Adipose tissue (tissue), 3 donors: Measurements from ENCODE around the gene CSNK1G1. TPM values are rescaled to one million over a fixed set of nuclear protein-coding genes. Genes with fewer than 3 reads are reported as not detected.
"Not testable (repeated sequence)": the region's sequence is repeated elsewhere in the genome, so short reads cannot be mapped to it uniquely, and the experiment has no call there.

Source experiments
- H3K27ac ChIP-seq: one replicate; pipeline ENCODE4 v1.5.1; 2013; ENCODE audit warnings: low read depth, low read length
- WGBS, 3 donors: extraction: QIAGEN DNeasy Blood & Tissue Kit; methylation state at CpG; one replicate each; pipeline ENCODE4 v1.1.7; 2013; 5-methylcytosine and 5-hydroxymethylcytosine counted together
- polyA plus RNA-seq, 3 donors: library from polyadenylated mRNA; stranded (reverse); fragments of 200-250 nt; gene quantifications; one replicate each; pipeline ENCODE4 v1.2.3, GENCODE V29; 2013
- donor health status: healthy with polysubstance abuse.
- donor health status: Bipolar disorder and iron deficiency.
- donor health status: healthy.

CSNK1G1 gene
- polyA plus RNA-seq, 3 donors = 2.3 to 4.8 (median 2.9) TPM

DNA sequence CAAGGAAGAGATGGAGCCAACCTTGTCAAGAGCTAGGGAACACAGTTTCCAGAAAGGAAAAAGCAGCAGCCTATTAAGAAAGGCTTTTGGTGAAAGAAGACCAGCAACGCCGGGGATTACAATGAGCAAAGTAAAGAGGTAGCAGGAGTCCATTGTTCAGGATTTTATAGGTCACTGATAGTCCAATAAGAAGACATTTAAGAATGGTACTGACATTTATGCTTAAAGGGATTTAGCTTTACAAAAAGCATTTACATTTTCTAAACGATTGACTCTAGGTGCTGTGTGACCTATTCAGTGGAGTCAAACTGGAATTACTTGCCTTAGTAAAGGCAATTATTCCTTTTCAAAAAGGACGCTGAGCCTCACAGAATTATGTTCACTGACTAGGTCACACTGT lies 40.8 kb downstream of the CSNK1G1 start:
- no peak overlapping the region for H3K27ac ChIP-seq
- 71 to 84% (median 72%) methylated on average over 4 of the region's 4 CpGs for WGBS, 3 donors

DNA sequence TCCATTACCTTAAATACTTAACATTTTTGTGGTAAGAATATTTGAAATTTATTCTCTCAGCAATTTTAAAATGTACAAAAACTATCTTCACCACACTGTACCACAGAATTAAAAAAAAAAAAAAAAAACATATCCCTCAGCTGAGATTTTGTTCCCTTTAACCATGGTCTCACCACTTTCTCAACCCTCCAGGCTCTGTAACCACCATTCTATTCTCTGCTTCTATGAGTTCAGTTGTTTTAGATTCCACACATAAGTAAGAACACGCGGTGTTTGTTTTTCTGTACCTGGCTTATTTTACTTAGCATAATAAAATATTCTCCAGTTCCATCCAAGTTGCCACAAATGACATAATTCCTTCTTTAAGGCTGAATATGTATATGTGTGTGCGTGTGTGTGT lies 41.5 kb downstream of the CSNK1G1 start:
- H3K27ac ChIP-seq = no peak overlapping the region
- 91 to 97% (median 95%) methylated on average over 3 of the region's 3 CpGs for WGBS, 3 donors

DNA sequence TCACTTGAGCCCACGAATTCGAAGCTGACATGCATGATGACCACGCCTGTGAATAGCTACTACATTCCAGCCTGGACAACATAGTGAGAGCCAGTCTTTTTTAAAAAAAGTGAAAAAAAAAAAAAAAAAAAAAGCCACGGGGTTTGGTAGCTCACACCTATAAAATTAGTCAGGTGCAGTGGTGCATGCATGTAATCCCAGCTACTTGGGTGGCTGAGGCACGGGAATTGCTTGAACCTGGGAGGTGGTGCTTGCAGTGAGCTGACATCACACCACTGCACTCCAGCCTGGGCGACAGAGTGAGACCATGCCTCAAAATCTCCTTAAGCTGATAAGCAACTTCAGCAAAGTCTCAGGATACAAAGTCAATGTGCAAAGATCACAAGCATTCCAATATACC lies 44.4 kb downstream of the CSNK1G1 start:
- H3K27ac ChIP-seq = no peak overlapping the region
- 90 to 92% (median 92%) methylated on average over 6 of the region's 6 CpGs for WGBS, 3 donors

DNA sequence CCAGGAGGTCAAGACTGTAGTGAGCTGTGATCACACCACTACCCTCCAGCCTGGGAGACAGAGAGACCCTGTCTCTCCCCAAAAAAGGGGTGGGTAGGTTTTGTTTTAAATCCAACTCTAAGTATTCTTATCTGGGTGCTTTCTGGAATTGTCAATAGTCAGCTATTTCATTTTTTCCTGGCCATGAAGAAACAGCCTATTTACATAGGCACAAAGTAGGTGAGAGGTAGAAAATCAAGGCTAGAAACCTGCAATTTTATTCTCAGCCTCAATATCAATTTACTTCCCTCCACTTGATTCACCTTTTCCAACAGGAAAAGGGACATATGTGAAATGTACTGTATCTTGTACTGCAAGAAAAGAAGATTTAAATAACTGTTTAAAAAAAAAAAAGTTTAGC lies 45.9 kb downstream of the CSNK1G1 start:
- H3K27ac ChIP-seq = no peak overlapping the region

DNA sequence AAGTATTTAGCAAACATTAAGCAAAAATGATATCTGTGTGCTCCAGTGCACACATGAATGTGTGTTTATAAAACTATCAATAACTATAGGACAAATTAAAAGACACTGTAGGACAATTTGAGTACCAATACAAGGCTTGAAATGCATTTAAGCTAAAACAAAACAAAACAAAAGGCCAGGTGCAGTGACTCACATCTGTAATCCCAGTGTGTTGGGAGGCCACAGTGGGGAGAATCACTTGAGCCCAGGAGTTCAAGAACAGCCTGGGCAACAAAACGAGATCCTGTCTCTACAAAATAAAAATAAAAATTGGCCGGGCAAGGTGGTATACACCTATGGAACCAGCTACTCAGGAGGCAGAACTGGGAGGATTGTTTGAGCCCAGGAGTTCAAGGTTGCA lies 50.7 kb downstream of the CSNK1G1 start:
- H3K27ac ChIP-seq = no peak overlapping the region
- 78 to 92% (median 91%) methylated on average over 2 of the region's 2 CpGs for WGBS, 3 donors

DNA sequence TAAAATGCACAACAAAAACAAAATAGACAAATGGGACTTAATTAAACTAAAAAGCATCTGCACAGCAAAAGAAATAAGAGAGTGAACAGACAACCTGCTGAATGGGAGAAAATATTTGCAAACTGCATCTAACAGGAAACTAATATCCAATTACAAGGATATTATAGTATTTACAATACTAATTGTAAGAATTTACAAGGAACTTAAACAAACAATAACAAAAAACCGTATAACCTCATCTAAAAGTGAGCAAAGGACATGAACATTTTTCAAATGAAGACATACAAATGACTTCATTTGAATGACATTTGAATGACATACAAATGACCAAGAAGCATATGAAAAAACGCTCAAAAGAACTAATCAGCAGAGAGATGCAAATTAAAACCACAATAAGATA lies 66.4 kb downstream of the CSNK1G1 start:
- WGBS, 3 donors = 82 to 90% (median 85%) methylated on average over 2 of the region's 2 CpGs
- no peak overlapping the region for H3K27ac ChIP-seq

DNA sequence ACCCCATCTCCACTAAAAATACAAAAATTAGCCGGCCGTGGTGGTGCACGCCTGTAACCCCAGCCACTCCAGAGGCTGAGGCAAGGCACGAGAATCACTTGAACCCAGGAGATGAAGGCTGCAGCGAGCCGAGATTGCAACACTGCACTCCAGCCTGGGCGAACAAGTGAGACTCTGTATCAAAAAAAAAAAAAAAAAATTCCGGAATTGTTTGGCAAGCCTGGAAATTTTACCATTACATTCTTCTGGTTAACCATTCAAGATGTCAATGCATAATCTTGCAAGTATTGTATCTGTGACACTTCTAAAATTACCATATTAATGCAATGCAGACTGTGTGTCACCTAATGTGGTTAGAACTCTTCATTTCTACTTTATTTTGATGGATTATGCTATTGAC lies 67.0 kb downstream of the CSNK1G1 start:
- no peak overlapping the region for H3K27ac ChIP-seq
- 82 to 92% (median 87%) methylated on average over 8 of the region's 8 CpGs for WGBS, 3 donors

DNA sequence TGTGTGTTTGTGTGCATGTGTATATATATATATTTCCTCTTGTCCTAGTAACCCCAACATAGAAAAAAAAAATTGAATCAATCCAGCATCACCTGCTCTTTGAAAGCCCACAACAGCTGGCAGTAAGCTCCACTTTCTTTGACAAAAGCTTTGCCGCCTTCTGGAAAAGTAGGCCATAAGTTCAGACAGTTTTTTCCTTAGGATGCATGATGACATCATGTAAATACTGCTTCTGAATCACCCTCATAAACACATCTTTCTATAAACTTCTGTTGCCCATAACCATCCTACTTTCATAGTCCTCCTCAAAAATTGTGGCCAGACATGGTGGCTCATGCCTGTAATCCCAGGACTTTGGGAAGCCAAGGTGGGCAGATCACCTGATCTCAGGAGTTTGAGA lies 67.4 kb downstream of the CSNK1G1 start:
- 96 to 100% (median 98%) methylated on average over 1 of the region's 1 CpG for WGBS, 3 donors

DNA sequence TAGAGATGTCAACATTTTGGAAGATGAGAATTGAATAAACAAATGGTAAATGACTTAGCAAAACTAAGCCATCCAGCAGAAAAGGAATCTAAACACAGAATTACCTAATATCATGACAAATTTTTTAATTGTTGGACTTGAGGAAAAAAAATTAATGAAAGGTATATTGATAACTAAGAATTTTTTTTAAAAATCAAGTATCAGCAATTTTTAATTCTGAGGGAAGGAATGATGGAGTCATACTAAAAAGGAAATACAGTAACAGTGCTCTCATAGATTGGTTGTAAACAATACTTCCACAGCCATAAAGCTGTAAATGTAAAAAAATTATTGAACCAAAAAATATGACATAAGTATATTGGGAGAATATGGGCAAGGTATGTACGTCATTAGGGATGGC lies 68.0 kb downstream of the CSNK1G1 start:
- WGBS, 3 donors = 93 to 95% (median 93%) methylated on average over 1 of the region's 1 CpG
- no peak overlapping the region for H3K27ac ChIP-seq

More for the DNA sequence above, 67.4 kb downstream of the CSNK1G1 start:
- H3K27ac ChIP-seq = no peak overlapping the region

DNA sequence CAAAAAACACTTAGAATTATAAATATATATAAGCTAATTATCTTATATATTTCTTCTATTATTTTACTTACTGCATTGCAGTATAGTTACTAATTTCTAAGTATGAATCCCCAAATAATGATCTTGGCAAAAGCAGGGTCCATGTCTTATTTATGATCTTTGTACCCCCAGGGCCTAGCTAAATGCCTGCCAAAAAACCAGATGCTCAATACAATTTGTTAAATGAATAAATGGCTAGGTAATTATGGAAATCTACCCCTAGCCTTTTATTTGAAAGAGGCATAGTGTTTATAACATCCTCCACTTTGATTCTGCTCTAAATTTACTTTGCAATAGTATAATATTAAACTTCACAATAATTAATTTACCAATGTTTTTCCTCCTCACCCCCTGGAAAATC lies 69.5 kb downstream of the CSNK1G1 start:
- no peak overlapping the region for H3K27ac ChIP-seq

DNA sequence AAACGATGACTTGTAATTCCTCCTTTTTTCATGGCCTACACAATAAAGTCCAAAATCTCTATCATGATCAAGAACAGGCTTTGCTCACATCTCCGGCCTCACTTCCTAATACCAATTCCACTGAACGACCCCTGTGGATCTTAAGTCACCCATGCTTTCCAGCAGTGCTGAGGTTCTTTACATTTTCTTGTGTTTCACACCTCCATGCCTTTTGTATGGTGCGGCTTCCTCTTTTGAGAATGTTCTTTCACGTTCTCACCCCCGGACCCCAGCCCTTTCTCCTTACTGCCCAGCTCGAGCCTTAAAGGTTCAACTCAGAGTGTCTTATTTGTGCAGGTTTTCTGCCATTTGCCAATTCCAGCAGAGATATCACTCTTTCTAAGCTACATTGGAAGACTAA lies 70.1 kb downstream of the CSNK1G1 start:
- whole genome bisulfite sequencing, 3 donors = 75 to 79% (median 79%) methylated on average over 7 of the region's 7 CpGs
- no peak overlapping the region for H3K27ac ChIP-seq

DNA sequence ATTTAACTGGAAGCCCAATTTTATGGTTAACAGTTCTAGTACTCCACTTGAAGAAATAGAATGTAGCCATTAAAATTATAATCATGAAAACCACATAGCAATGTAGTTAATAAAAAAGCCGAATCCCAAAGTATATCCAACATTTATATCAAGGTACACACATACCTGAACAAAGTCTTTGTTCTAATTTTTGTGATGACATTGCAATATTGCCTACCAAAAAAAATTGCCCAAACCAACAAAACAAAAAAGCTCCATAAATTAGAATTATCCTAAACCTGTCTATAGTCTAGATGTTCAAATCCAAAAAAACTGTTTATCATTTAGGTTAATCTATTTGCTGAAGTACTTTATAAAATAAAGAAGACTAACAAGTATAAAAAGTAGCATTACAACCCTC lies 70.8 kb downstream of the CSNK1G1 start:
- 85 to 100% (median 96%) methylated on average over 1 of the region's 1 CpG for WGBS, 3 donors
- no peak overlapping the region for H3K27ac ChIP-seq

DNA sequence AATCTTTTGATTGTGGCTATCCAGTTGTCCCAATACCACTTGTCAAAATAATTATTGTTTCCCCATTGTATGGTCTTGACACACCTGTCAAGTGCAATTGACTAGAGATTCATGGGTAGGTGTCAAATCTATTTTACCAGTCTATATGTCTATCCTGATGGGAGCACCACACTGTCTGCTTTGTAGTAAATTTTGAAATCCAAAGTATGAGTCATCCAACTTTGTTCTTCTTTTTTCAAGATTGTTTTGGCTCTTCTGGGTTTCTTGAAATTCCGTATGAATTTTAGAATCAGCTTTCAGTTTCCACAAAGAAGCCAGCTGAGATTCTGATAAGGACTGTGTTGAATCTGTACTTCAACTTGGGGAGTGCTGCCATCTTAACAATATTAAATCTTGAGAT lies 71.9 kb downstream of the CSNK1G1 start:
- H3K27ac ChIP-seq = no peak overlapping the region
- WGBS, 3 donors = 21 to 70% (median 31%) methylated on average over 1 of the region's 1 CpG

DNA sequence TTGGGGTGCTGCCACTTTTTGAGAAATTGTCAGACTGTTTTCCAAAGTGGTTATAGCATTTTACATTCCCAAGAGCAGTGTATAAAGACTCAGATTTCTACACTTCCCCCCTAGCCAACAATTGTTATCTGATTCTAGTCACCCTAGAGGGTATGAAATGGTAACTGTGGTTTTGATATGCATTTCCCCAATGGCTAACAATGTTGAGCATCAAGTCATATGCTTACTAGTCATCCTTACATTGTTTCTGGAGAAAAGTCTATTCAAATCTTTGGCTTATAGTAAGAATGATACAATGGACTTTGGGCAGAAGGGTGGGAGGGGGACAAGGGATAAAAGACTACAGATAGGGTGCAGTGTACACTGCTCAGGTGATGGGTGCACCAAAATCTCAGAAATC lies 73.3 kb downstream of the CSNK1G1 start:
- H3K27ac ChIP-seq = no peak overlapping the region

DNA sequence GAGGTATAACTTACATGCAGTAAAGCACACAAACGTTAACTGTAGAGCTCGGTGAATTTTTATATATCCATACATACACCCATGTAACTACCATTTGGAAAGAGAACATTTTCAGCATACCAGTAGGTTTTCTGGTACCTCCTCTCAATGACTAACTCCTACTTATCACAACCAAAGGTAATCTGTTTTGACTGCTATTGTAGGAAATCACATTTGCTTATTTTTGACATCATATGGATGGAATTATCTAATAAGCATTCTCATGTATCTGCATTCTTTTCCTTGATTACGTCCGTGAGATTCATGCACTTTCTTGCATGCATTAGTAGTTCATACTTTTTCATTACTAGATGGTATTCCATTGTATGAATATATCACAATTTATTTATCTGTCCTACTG lies 76.8 kb downstream of the CSNK1G1 start:
- 90 to 93% (median 93%) methylated on average over 4 of the region's 4 CpGs for WGBS, 3 donors
- H3K27ac ChIP-seq = no peak overlapping the region

DNA sequence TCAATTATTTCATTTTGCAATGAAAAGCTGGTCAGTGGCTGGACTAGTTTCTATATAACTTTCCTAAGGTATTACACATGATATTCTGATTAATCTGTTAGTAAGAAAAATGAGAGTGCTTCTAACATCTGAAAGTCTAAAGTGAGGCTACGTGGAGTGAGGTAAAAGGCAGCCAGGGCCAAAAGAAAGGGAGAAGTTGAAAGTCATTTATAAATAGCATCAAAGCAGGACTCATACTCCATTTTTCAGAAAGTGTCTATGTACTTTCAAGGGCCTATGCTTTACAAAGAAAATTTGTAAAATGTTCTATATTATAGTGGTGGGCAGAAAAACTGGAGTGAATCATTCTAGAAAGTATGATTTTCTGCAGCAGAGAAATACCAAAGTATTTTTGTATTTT lies 80.0 kb downstream of the CSNK1G1 start:
- no peak overlapping the region for H3K27ac ChIP-seq
- 72 to 91% (median 78%) methylated on average over 1 of the region's 1 CpG for WGBS, 3 donors

DNA sequence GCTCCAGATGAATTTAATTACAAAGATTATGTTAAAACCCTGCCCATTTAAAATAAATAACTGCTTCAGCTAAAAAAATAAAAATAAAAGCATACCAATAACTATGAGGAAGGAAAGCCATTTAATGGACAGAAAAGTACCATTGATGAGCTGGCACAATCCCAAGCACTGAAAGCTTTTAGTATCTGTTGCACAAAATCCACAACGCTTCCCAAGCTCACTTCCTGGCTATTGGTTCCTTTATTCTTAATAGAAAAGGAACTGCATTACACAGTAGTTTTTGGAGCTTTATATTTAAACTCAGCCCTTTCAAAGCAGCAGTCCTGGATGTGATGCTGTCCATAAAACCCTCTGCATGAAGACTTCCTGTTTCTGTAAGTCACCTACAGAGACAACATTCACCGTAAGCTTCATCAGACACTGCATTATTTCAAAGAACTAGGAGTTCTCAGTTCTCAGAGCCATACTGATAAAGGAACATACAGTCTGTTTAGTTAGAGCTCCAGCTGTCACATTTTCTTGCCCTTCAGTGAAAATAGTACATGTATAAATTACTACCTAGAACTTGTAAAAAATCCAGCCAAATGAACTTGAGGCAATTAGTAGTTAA lies 81.5 kb downstream of the CSNK1G1 start:
- 25 to 66% (median 27%) methylated on average over 2 of the region's 2 CpGs for WGBS, 3 donors
- H3K27ac ChIP-seq = no peak overlapping the region

DNA sequence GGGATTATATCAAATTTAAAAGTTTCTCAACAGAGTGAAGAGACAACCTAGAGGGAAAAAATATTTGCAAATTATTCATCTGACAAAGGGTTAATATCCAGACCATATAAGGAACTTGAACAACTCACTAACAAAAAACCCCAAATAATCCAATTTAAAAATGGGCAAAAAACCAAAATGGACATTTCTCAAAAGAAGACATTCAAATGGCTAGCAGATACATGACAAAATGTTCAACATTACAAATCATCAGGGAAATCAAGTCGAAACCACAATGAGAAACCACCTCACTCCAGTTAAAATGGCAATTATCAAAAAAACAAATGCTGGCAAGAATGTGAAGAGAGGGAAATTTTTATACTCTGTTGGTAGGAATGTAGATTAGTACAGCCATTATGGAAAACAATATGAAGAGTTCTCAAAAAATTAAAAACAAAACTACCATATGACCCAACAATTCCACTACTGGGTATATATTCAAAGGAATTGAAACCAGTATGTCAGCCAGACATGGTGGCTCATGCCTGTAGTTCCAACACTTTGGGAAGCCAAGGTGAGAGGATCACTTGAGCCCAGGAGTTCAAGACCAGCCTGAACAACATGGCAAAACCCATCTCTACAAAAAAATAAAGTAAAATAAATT lies 88.5 kb downstream of the CSNK1G1 start:
- 82 to 98% (median 86%) methylated on average over 1 of the region's 1 CpG for WGBS, 3 donors
- no peak overlapping the region for H3K27ac ChIP-seq

DNA sequence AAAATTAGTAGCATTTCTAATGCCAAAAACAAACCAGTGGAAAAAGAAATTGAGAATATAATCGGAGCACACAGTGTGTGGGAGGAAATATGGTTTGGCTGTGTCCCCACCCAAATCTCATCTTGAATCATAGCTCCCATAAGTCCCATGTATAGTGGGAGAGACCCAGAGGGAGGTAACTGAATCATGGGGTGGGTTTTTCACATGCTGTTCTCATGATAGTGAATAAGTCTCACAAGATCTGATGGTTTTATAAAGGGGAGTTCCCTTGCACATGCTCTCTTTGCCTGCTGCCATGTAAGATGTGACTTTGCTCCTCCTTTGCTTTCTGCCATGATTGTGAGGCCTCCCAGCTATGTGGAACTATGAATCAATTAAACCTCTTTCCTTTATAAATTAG lies 90.8 kb downstream of the CSNK1G1 start:
- 58 to 83% (median 60%) methylated on average over 1 of the region's 1 CpG for WGBS, 3 donors
- not testable (repeated sequence) for H3K27ac ChIP-seq

DNA sequence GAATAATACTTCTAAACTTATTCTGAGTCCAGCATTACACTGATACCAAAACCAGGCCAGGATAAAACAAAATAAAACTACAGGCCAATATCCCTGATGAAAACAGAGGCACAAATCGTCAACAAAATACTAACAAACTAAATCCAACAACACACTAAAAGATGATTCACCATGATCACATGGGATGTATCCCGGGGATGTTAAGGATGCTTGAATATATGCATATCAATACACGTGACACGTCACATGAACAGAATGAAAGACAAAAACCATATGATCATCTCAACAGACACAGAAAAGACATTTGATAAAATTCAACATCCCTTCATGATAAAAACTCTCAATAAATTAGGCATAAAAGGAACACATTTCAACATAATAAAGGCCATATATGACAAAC lies 91.5 kb downstream of the CSNK1G1 start:
- H3K27ac ChIP-seq = no peak overlapping the region
- WGBS, 3 donors = 83 to 93% (median 87%) methylated on average over 4 of the region's 4 CpGs

DNA sequence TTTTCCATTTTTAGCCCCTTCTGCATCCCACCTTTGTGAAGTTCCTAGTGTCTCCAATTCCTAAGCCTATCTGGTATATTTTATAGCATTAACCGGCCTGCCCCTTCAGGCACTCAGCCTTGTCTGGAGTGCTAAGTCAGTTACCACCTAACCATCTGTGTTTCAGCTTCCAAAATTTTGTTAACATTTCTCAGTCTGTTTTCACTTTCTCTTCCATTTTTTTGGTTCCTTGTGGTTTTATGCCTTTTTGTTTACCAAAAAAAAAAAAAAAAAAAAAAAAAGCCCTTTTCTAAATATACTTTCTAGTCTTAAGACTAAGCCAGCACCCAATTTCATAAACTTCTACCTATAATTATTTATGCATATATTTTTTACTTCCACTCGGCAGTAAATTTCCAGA lies 92.4 kb downstream of the CSNK1G1 start:
- 64 to 88% (median 88%) methylated on average over 2 of the region's 2 CpGs for WGBS, 3 donors
- no peak overlapping the region for H3K27ac ChIP-seq
